GM15510 (cell line): Measurements from ENCODE around the gene UTP20.

Source experiments
- POLR2A ChIP-seq: IDR thresholded peaks from 3 replicates; pipeline ENCODE4 v1.6.1; 2011; ENCODE audit warnings: borderline replicate concordance; ENCODE audit not compliant: insufficient read length; ENCODE audit errors: extremely low read depth

UTP20 gene

GRCh38 chr12:101368016-101368415, 88.1 kb downstream of the UTP20 start:
- no peak for TF ChIP-seq POLR2A

GRCh38 chr12:101372431-101372830, 92.5 kb downstream of the UTP20 start:
- TF ChIP-seq POLR2A, result no peak

- no peak for TF ChIP-seq POLR2A
Measured at GRCh38 chr12:101375573-101375972, 95.7 kb downstream of the UTP20 start.

- no peak for TF ChIP-seq POLR2A
Measured at GRCh38 chr12:101379149-101379548, 99.2 kb downstream of the UTP20 start.

GRCh38 chr12:101407049-101407435, 127.1 kb downstream of the UTP20 start:
- no peak for TF ChIP-seq POLR2A

GRCh38 chr12:101407436-101408345, 127.8 kb downstream of the UTP20 start, which contains the start of gene ARL1:
ARL1 (minus strand) TSS chr12:101407772; CDS start chr12:101407645, 127 bp downstream.
- TF ChIP-seq POLR2A, result peak; percentile 78

- TF ChIP-seq POLR2A, result no peak
Measured at GRCh38 chr12:101414533-101415119, 134.7 kb downstream of the UTP20 start.

- TF ChIP-seq POLR2A, result no peak
Measured at GRCh38 chr12:101415228-101415627, 135.3 kb downstream of the UTP20 start.

GRCh38 chr12:101424620-101425019, 144.7 kb downstream of the UTP20 start:
- TF ChIP-seq POLR2A, result no peak

- TF ChIP-seq POLR2A, result no peak
Measured at GRCh38 chr12:101430456-101430855, 150.6 kb downstream of the UTP20 start.

GRCh38 chr12:101436136-101436535, 156.2 kb downstream of the UTP20 start:
- TF ChIP-seq POLR2A, result no peak
